Epithelial cell of esophagus (primary cell): ENCODE measurements around the gene MARS2.
A peak's percentile ranks its signal among the peaks of the same experiment; 100 is the strongest.
"Not testable (repeated sequence)": the region's sequence is repeated elsewhere in the genome, so short reads cannot be mapped to it uniquely, and the experiment has no call there.

Source experiments
- DNase-seq: peaks from one replicate; pipeline ENCODE4 v3.0.0; 2010; ENCODE audit warnings: low read depth
- H3K4me3 ChIP-seq: 2 replicates; pipeline ENCODE4 v1.5.1; 2011; ENCODE audit warnings: mild to moderate bottlenecking, low read length, control low read depth
- TF ChIP-seq, protein P1 (sequence below): IDR thresholded peaks from 2 replicates; pipeline ENCODE4 v1.5.1; 2011; ENCODE audit warnings: low read depth, mild to moderate bottlenecking, low read length, control low read depth, inconsistent platforms; ENCODE audit not compliant: insufficient read depth; ENCODE audit errors: missing control alignments

MARS2 gene

DNA sequence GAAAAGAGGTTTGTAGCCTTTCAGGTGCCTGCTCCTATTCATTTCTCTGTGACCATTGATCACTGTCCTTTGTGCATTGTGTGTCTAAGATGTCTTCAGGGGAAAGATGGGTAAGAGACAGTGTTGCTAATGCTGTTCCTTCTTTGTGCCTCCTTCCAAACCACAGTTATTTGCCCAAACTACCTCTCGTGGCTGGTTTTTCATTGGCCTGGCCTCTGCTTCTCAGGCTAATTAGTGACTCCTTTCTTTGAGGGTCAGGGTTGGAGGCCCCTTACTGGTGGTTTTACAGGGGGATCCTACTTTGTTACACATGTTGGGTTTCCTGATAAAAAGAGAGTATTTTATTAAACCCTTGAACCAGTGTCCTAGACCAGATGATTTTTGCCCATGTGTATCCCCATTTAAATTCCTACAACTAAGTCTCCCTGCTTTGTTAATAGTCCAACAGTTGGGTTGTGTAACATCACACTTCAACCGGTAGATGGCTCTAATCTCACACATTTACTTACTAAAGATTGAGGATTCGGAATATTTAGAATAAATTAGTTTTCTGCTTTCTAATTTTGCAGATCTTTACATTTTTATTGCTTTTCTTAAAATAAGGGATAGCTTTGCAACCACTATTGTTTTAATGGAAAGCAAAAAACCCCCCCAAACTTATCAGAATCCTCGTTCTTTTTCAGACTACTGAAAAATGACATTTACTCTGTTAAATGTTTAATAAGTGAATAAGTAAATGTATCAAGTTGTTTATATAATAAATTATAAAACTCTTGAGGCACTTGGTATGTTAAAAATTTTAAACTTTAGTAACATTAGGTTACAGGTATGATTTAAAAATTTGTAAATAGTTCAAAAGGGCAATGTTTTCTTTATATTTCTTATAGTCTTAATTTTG is 2.4 kb downstream of the MARS2 start:
- H3K4me3 ChIP-seq, result peak overlapping the region; percentile 87
- peak; percentile 67 for DNase-seq
- TF ChIP-seq, protein P1, sequence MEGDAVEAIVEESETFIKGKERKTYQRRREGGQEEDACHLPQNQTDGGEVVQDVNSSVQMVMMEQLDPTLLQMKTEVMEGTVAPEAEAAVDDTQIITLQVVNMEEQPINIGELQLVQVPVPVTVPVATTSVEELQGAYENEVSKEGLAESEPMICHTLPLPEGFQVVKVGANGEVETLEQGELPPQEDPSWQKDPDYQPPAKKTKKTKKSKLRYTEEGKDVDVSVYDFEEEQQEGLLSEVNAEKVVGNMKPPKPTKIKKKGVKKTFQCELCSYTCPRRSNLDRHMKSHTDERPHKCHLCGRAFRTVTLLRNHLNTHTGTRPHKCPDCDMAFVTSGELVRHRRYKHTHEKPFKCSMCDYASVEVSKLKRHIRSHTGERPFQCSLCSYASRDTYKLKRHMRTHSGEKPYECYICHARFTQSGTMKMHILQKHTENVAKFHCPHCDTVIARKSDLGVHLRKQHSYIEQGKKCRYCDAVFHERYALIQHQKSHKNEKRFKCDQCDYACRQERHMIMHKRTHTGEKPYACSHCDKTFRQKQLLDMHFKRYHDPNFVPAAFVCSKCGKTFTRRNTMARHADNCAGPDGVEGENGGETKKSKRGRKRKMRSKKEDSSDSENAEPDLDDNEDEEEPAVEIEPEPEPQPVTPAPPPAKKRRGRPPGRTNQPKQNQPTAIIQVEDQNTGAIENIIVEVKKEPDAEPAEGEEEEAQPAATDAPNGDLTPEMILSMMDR, result peak; percentile 63

DNA sequence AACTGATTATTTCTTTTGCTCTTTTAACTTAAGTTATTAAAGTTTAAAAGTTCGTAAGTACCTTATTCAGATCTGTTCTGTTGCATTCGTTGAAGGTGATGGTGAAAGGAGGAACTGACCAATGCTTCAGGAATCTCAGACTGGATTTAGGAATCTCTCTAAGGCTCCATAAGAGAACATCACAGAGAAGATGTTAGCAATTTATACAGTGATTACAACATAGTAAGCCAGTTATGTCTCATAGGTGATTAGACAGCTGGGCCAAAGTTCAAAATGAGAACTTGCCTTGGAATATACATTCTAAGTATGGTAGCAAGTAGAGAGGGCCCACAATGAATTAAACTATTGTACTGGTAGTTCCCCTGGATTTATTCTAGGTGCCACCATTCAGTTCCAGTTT is 3.2 kb downstream of the MARS2 start:
- no peak overlapping the region for H3K4me3 ChIP-seq
- peak; percentile 87 for DNase-seq
- TF ChIP-seq, protein P1, result no peak

DNA sequence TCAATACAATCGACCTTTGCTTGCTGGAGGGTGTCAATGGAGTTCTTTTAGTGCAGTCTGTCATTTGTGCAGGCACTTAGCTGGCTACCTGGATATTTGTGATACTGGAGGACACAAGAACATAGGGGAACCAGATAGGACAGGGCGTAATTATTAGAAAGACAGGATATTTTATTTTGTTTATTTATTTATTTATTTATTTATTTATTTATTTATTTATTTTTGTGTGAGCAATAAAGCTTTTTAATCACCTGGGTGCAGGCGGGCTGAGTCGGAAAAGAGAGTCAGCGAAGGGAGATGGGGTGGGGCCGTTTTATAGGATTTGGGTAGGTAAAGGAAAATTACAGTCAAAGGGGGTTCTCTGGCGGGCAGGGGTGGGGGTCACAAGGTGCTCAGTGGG is 4.0 kb downstream of the MARS2 start:
- not testable (repeated sequence) for H3K4me3 ChIP-seq, DNase-seq

DNA sequence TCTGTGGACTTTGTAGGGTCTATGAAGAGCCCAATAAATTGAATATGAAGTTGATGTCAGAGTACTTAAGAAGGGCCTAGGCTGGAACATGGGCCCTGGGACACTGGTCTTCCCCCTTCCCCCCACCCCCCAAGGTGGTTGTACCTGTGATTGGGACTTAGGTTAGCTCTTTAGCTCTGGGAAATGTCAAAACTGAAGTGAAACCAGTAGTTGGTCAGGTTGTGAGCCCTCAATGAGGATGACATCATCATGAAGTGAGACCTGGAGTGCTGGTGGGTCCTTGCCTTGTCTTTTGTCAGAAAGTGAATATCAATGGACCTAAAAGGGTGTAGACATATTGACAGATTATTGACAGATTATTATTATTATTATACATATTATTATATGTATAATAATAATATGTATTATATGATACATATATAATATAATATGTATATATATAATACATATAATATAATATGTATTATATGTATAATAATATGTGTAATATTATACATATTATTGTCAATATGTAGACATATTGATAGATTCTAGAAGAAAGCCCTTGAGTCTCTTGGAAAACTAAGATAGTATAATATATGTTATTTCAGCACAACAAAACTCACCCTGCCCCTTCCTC is 5.4 kb downstream of the MARS2 start:
- H3K4me3 ChIP-seq, result no peak overlapping the region
- no peak for DNase-seq
- TF ChIP-seq, protein P1, result no peak

DNA sequence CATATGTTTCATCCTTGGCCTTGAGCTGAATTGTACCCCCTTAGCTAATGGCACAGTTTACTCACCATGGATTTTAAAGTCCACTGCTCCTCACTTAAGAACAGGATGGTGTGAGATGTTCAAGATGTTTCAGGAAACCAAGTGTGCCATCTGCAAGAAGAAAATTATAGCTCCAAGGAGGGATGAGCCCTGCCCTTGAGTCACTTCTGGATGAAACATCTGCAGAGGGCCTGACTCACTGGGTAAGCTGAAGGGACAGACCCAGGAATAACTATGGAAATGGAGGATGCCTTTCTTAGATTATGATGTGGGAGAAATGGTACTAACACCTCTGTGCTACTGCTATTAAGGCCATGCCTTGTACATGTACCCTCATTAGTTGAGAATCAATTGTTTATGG is 6.4 kb downstream of the MARS2 start:
- H3K4me3 ChIP-seq, result no peak overlapping the region
- DNase-seq, result peak; percentile 29
- TF ChIP-seq, protein P1, result no peak

DNA sequence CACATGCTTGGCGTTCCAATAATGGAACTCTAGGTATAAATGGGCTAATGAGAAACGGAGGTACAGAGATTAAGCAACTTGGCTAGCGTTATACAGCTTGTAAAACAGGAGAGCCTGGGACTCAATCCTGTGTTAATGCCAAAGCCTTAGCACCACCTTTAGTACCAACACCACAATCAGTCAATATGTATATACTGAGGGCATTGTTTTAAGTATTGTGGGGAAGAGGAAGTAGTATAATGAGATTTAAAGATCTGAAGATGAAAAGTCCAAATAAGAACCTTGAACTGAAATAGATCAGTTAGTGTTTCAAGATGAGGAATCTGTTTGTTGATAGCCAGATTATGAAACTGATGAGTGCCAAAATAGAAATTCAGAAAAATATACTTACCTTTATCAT is 8.1 kb downstream of the MARS2 start:
- TF ChIP-seq, protein P1, result no peak
- no peak for DNase-seq
- H3K4me3 ChIP-seq, result no peak overlapping the region

DNA sequence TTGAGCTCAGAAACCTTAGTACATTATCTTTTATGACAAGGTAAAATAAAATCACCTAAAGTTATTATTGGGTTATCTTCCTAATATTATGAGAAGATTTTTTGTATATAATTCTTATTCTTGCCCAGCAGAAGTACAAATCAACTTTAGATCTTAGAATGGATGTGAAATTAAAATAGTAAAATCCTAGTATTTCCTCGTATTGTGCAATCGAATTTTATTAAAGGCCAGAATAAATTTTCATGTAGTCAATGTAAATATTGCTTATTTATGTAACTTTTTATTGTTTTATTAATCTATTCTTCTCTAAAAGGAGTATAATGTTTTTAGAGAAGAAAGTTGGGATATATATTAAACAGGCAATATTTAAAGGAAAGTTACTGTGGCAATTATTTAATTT is 12.7 kb downstream of the MARS2 start:
- DNase-seq, result no peak
- no peak overlapping the region for H3K4me3 ChIP-seq
- TF ChIP-seq, protein P1, result no peak
